LNCaP clone FGC (cell line): ENCODE results near the gene REEP6.

Experiments
- DNase-seq: peaks from one replicate; pipeline ENCODE4 v3.0.0-alpha.2; 2011; ENCODE audit warnings: low read depth
- H3K4me3 ChIP-seq: 2 replicates; pipeline ENCODE4 v1.5.1; 2011; ENCODE audit warnings: mild to moderate bottlenecking, low read depth, low read length, control low read depth
- CTCF ChIP-seq: IDR thresholded peaks from 2 replicates; pipeline ENCODE4 v1.5.1; 2012; ENCODE audit warnings: mild to moderate bottlenecking; ENCODE audit not compliant: control insufficient read depth, insufficient read depth; ENCODE audit errors: extremely low read depth

The REEP6 gene

GRCh38 chr19:1503925-1504773 lies 13.2 kb downstream of the REEP6 start:
- DNase-seq, result no peak
- TF ChIP-seq CTCF, result no peak
- H3K4me3 ChIP-seq, result no peak overlapping the region

- no peak overlapping the region for H3K4me3 ChIP-seq
- DNase-seq, result no peak
- TF ChIP-seq CTCF, result no peak
Measured at GRCh38 chr19:1505012-1505411, 14.0 kb downstream of the REEP6 start.

GRCh38 chr19:1505991-1506881 lies 15.3 kb downstream of the REEP6 start:
- no peak for TF ChIP-seq CTCF
- DNase-seq, result no peak
- no peak overlapping the region for H3K4me3 ChIP-seq

GRCh38 chr19:1507192-1507660 lies 16.2 kb downstream of the REEP6 start:
- DNase-seq, result no peak

GRCh38 chr19:1507763-1508506 lies 17.0 kb downstream of the REEP6 start:
- peak overlapping the region; percentile 40 for H3K4me3 ChIP-seq
- no peak for TF ChIP-seq CTCF
- DNase-seq, result peak; percentile 85

More at GRCh38 chr19:1507192-1507660, 16.2 kb downstream of the REEP6 start:
- peak overlapping the region; percentile 40 for H3K4me3 ChIP-seq
- no peak for TF ChIP-seq CTCF

- no peak for DNase-seq
- H3K4me3 ChIP-seq, result peak overlapping the region; percentile 40
- TF ChIP-seq CTCF, result no peak
Measured at GRCh38 chr19:1508507-1508856, 17.5 kb downstream of the REEP6 start.
